Fibroblast of skin of left biceps (primary cell): ENCODE results near the gene PAQR7.

Experiments
- DNase-seq, 2 experiments: peaks; one replicate each; pipeline ENCODE4 v3.0.0-alpha.2; 2013; ENCODE audit warnings: low read depth in 2 of 2

Gene PAQR7

DNA sequence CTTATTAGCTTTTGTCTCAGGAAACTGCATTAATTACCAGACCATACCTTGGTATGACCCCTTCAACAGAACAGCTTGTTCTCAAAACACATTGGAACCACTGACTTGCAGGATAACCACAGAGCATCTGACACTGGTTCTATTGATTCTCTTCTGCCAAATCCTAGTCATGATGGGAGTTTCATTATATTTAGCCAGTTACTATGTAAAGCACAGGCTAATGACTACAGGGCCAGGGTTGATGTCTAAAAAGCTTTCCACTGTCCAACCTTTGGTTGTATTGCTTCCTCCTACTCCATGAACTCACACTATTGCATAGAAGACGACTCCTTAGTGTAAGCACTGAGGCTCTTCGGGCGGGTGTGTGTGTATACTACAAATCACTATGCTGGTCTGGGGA lies 27.0 kb upstream of the PAQR7 start:
- no peak for DNase-seq

DNA sequence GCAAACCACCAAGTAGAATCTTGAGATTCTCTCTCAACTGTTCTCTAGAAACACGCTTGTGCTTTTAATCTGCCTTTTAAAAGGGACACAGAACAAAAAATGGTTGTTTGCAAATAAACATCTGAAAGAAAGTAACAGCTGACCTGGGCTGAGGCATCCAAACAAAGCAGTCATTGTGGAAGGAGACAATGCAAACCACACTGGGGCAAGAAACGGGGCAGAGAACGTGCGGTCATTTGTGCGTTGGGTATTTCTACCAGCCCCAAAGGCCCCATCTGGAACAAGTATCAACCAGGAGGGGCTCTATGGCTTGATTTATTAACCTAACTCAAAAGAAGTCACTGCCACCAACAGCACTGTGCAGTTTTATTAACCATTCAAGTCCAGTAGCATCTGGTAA lies 24.7 kb upstream of the PAQR7 start:
- no peak for DNase-seq

DNA sequence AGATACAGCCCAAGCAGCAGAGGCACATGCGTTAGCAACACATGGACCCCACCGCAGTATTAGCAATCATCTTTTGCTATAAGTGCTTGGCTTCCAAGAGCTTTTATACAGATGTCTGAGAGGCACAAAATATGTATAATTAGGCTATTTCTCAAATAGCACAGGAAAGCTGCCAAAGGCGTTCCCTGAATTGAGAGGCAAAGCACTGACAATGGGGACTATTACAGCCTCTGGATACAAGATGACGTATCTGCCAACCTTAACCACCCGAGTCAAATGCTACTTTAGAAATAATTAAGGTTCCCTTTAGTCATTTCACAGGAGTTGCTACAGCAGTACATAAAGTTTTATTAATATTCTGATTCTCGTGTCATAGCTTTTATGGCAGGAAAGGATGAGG lies 24.3 kb upstream of the PAQR7 start:
- DNase-seq: no peak

DNA sequence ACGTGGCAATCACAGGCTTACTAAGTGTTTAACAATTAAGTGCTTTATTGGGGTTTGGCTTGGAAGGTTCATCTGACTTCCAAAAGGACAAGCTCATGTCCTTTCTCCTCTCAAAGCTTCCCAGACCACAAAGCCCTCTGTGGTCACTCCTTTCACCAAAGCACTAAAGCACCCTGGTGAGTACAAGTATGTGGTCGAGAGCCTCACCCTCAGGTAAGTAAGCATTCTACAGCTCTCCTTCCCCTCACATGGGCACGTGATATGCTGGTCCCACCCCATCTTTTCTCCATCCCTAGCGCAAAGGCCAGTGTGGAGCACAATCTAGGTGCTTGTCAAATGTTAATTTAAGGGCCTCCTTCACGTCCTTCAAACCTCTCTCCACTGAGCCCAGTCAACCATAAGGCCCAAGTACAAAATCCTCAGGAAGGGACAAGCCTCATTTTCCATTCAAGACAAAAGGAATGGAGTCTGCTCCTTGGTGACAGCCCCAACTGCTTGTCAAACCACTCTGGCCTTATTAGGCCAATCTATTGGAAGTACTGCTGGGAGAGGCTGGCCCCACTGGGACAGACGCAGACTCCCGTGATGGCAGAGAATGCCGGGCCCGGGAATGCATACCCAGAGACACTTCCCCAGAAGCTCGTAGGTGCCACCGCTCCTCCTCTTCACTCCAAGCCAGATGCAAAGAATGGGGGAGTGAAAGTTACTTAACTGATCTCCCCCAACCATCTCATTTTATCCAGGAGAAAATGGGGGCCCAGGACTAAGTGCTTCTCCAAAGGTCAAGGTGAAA lies 22.9 kb upstream of the PAQR7 start:
- DNase-seq: no peak

DNA sequence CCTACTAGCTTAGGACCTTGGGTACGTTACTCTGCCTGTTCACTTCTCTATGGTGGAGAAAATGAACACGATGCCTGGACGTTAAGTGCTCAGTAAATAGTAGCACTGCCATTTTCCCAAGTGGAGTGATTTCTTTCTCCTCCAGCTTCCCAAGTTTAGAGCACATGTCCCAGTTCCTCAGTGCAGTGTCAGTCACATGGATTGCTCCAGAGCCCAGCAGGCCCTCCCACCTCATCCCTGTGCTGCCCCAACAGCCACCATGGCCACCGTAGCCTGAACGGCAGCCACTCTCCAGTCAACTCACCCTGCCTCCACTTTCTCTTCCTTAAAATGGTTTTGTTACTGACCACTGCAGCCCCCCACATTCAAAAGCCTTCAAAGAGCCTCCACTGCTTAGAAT lies 22.2 kb upstream of the PAQR7 start:
- DNase-seq: no peak

DNA sequence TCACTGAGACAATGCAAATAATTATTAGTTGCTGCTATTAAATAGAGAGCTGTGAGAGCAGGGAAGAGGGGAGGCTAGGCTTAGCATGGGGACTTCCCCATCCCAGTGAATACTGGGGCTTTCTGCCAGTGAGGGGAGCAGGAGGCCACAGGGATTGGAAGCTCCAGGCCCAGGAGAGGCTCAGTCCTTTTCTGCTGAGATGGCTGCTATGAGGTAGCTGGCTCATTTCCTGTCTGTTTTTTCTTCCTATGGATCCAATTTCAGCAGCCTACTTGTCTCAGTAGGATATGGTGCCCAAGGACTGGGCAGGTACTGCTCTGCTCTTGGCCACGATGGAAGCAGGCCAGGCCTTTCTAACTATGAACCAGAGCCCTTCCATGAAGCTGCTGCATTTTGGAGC lies 20.8 kb upstream of the PAQR7 start:
- DNase-seq: no peak

DNA sequence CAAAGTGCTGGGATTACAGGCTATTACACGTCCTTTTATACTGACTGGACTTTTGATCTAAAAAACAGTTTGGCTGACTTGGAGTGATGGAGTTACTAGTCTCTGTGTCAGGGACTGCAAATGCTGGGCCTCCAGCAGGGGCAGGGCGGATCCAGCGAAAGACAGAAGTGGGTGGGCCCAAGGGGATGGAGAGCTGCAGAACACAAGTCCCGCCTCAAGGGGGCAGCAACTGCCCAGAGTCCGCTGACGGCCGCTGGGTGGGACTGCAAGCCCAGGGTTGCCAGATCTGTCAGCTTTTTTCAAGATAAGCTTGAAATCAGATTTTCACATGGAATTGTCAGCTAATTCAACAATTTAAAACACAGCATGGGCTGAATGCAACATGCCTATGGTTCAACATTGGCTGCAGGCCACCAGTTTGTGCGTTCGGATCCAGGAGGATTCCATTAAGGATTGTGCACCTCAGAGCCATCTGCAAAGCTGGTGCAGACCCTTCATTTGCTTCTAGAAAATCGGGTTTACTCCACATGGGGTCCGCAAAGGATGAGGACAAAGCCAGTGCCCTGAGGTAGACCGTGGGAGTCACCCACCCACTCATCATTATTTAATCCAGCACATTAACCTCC lies 20.0 kb upstream of the PAQR7 start:
- peak; percentile 74 to 80 for DNase-seq

DNA sequence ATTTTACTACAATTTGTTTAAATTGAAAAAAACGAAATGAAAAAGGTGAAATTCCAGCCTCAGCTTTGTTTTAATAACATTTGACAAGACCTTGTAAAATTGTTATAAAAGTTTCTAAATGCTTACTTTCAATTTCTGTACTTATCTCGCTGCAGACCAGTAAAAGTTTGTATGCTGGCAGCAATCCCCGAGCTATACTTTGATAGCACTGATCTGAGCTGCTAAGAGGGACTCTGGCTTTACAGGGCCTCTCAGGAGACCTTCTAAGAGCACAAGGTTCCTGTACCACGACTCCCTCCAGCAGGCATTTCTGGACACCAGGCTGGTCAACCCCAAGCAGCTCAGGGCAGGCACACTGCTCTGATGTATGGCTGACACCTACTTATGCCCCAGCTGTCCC lies 17.6 kb upstream of the PAQR7 start:
- DNase-seq: no peak

DNA sequence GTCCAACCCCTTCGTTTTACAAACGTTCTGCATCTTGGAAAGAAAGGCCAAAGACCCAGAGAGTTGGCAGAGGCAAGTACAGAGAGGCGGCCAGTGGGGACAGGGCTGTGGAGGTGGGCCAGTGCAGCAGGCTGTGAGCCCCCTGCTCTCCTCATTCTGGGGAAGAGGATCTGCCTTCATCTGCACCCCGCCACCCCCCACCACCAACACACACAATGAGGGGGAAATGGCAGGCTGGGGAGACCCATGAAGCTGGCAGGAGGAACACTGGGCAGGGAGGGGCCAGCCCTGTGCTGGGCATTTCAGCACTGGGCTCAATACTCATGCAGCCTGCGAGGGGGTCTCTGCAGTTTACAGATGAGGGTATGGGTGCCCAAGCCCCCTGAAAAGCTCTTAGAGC lies 16.1 kb upstream of the PAQR7 start:
- no peak for DNase-seq

DNA sequence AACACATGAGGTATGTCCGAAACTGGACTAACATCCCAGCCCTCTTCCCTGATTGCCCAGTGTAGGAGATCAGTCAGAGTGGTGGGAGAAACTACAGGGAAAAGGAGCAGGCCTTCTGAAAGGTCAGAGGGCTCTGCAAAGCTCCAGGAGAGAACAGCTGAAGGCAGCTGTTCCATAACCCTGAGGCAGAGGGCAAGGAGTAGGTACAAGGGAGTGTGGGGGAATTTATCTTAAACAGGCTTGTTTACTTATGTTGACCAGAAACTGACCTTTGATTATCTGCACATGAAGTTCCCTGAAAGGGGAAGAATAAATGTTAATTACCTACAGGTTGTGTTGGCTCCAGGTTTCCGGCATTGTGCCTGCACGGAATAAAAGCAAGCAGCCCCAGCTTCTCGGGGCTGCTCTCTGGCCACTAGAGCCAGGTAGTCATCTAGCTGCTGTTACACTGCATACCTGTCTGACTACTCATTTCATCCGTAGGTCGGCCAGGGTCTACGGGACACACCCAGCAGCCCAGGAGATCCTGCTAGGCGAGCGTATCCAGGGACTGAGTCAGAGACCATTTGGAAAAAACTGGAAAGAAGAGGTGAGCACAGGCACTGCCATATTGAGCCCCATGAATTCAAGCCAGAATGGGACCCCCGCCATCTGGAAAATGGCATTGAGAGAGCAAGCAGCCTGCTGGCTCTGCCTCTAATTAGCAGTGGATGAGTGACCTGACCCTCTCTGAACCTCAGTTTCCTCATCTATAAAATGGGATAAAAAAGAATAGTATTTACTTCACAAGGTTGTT lies 14.9 kb upstream of the PAQR7 start:
- no peak for DNase-seq

DNA sequence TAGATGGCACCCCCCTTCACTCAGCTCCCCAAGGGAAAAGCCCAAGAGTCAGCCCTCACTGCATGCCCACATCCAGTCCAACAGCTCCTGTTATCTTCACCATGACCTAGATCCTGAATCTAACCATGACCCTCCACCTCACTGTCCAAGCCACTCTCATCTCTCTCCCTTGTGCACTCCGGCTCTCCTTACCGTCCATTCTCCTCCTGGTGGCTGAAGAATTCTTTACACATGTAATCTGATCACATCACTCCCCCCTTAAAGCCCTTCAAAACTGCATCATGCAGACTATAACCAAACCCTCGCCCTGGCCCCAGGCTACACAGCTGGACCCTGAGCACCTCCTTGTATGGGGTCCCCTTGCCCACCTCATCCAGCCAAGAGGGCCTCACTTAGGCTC lies 14.0 kb upstream of the PAQR7 start:
- DNase-seq: no peak

DNA sequence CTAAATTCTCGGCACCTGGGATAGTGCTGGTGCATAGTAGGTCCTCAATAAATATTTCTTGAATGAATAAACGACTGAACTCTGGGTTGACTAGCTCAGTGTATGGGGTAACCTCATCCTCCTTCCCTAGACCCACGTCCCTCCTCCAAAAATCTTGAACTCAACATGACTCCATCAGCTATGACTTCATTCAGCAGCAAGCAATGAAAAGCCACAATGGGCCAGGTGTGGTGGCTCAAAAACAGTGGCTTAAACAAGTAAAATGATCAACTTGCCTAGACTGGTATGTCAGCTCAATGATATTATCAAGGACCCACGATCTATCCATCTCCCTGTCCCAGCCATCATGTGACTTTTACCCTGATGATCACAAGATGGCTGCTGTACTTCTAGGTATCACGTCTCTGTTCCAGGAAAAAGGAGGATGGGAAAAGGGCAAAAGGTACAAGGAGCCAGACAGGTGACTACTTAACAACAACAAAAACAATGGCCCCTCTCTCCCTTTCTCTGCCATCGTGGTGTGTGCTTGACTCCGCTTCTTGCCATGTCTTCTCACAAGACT lies 13.0 kb upstream of the PAQR7 start:
- no peak for DNase-seq

DNA sequence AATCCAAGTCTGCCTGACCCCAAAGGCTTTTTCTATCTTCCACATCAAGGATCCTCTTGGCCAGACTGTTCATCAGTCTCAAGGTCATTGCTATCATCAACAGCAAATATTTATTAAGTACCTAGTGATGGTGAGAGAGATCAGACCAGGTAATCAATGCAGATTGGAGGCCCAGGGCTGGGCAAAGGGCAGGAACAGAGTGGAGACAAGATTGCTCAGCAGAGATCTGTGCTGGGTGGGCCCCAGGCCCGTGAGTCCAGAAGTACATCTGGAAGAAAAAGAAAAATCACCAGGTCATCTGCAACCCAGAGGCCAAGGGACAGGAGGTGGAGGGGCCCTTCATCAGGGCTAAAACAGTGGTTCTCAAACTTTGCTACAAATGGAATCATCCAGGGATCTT lies 10.1 kb upstream of the PAQR7 start:
- DNase-seq: no peak

DNA sequence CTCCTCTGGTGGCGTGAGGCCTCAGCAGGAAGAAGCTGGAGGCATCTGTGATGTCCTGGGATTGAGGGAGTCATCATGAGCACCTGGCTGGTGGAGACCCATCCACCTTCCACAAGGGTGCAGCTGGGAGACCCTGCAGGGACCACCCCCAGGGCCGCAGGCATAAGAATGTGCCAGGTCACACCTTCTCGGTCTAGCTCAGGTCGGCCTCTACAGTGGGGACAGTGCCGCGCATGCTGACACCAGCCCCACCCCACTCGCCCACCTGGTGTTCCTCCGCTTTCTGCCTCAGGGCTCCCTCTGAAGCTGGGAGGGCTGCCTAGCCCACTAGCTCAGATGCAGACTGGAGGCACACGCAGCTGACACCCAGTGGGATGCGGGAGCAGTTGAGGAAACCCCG lies 5.8 kb upstream of the PAQR7 start:
- no peak for DNase-seq

DNA sequence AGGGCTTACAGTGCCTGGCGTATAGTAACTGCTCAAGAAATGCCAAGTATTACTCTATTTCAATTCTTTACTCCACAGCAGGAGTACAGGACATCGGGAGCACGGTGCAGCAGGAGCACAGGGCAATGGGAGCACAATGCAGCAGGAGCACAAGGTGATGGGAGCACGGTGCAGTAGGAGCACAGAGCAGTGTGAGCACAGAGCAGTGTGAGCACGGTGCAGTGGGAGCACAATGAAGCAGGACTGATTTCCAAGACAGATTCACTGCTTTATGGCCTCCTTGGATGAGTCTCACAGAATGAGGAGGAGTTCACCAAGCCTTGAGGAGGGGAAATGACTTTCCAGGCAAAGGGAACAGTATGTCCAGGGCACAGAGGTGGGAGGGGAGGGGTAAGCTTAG lies 5.0 kb upstream of the PAQR7 start:
- DNase-seq: no peak

DNA sequence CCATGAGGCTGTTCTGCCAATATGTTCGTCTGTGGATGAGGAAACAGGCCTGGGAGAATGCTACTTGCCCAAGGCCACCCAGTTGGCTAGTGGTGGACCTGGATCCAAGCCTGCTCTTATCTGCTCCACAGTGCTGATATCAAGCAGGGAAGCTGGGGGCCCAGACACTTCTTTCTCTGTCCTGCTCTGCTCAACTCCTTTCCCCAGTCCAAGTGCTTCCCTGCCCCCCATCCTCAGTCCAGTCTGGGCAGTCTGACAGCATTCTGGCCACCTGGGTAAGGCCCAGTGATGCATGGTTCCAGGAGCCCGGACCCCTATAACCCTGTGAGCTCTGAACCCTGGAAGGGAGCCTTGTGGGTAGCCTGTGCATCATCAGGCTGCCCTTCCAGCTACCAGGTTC lies 4.2 kb upstream of the PAQR7 start:
- DNase-seq: no peak

DNA sequence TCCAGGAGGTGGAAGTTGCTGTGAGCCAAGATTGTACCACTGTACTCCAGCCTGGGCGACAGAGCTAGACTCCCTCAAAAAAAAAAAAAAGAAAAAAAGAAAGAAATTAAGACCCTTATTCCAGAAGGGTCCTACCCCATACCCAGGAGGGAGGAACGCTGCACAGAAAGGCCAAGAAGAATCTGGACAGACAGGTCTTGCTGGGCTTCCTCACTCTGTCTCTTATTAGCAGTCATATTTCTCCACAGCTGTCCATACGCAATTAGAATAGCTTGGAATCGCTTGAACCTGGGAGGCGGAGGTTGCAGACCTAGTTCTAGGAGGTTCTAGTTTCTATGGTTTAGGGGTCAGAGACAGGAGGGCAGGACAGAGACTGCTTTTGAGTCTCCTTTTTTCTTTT lies 3.2 kb upstream of the PAQR7 start:
- no peak for DNase-seq

DNA sequence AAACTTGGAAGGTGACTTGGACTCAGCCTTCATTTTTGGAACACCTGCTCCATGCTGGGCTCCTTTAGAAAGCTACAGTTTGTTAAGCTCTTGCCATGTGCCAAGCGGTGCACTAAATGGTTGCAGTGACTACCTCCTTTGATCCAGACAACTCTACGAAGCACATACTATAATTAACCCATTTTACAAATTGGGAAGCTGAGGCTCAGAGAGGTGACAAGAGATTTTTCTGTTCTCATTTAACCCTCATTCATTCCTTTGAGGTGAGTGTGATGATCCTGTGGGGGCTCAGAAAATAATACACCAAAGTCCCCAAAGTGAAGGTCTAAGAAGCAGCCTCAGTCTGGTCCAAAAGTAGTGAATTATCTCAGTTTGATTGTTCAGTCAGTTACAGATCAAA lies 1.6 kb upstream of the PAQR7 start:
- DNase-seq: no peak

DNA sequence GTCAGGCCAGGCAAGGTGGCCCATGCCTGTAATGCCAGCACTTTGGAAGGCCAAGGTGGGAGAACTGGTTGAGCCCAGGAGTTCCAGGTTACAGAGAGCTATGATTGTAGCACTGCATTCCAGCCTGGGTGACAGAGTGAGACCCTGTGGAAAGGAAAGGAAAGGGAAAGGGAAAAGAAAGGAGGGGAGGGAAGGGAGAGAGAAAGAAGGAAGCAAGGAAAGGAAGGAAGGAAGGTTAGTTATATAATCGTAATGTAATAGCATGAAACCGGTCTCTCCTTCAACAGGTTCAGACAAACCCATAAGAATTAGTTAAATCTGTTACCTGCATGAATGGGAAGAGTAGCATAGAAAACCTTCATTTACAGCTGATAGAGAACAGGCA lies 1.2 kb upstream of the PAQR7 start:
- no peak for DNase-seq

DNA sequence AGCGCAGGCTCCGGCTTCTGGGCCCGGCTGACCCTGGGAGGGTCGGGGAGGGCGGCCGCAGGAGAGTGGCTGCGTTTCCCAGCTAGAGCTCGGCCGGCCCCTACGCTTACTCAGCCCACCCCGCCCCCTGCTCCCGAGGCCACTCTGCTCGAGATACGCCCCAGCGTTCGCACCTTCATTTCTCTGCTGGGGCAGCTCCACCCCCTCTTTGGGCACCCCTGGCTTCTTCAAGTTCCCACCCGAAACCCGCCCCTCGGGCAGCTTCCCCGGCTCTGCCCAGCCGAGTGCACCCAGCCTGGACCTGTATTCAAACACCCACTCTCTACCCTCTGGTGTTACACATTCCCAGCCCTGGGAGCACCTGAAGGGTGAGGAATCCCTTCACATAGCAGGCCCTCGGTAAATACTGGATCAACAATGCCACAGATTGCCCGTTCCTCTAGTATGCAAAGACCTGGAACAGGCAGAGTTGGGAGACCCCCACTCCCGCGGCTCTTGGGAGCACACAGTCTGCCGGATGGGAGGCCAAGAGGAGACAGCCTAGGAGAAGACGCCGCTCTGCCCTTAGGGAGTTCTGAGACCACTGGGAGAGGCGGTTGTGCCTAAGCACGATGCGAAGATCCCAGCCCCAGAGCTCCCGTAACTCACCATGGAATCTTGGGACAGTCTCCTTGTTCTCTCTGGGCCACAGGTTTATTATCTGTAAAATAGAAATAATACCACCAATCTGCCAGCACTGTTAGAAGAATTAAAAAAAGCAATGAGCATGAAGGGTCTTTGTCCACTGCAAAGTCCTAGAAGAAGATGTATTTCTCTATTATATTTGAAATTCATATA lies 566 bp upstream of the PAQR7 start:
- no peak for DNase-seq

DNA sequence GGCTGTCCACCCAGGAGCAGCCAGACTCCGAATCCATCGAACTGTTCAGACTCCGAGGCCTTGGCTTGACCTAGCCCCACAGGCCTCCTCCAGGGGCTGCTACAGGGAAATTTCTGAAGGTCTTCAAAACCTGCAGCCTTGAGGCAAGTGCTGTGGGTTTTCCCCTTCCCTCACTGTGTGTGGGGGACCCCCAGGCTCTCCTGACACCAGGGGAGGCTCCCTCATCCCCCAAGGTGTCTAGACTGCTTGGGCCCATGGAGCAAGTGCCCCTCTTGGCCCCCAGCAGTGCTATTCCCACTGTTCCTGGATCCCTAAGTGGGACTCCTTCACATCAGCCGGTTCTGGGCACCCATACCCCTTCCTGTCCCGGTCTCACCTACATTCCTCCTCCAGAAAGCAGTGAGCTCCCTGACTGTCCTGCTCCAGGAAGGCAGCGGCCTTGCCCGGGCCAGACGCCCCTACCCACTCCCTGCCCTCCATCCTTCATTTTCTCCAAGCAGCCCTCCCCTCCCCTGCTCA lies 814 bp downstream of the PAQR7 start:
- DNase-seq: no peak

DNA sequence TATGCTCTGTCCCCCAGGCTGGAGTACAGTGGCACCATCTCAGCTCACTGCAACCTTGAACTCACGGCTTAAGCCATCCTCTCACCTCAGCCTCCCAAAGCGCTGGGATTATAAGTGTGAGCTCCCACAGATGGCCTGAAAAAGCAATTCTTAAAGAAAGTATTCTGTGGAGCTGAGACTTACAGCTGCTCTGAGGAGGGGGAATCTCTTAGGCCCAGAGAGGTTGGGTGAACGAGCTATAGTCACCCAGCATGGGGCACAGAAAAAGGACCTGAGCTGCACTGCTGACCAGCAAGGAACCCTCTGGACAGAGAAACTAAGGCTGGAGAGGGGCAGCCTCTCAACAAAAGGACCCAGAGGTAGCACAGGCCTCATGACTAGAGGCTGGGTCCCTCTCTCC lies 1.3 kb downstream of the PAQR7 start:
- DNase-seq: no peak
